ENCODE results near the gene MAD1L1.

Gene MAD1L1

GRCh38 chr7:2211259-2211880, 21.4 kb downstream of the MAD1L1 start:
- Histone ChIP-seq H3K4me1 (ENCODE audit: control insufficient read depth, insufficient read depth, low read length, poor library complexity, severe bottlenecking) (no peaks in the 10 kb centered on the region), H3K27ac (ENCODE audit: insufficient read depth, low read length, poor library complexity, severe bottlenecking) (no peak overlapping the region), H3K4me3 (ENCODE audit: insufficient read depth, low read depth, low read length, poor library complexity, severe bottlenecking) (no peak overlapping the region), H3K27me3 (replicated peaks; ENCODE audit: control insufficient read depth, insufficient read depth, low read length, poor library complexity, severe bottlenecking) (no peaks in the 10 kb centered on the region), H3K36me3 (ENCODE audit: control insufficient read depth, insufficient read depth, low read length) (peaks cover 36% of the 10 kb centered on the region), H3K9me3 (ENCODE audit: control insufficient read depth, low read length) (no peaks in the 10 kb centered on the region)
- DNase-seq: no peak

GRCh38 chr7:2210551-2211258, 22.0 kb downstream of the MAD1L1 start:
- Histone ChIP-seq H3K4me3 (ENCODE audit: insufficient read depth, low read depth, low read length, poor library complexity, severe bottlenecking) (no peak overlapping the region), H3K27ac (ENCODE audit: insufficient read depth, low read length, poor library complexity, severe bottlenecking) (no peak overlapping the region), H3K4me1 (ENCODE audit: control insufficient read depth, insufficient read depth, low read length, poor library complexity, severe bottlenecking) (no peaks in the 10 kb centered on the region), H3K36me3 (ENCODE audit: control insufficient read depth, insufficient read depth, low read length) (peaks cover 29% of the 10 kb centered on the region), H3K27me3 (replicated peaks; ENCODE audit: control insufficient read depth, insufficient read depth, low read length, poor library complexity, severe bottlenecking) (no peaks in the 10 kb centered on the region), H3K9me3 (ENCODE audit: control insufficient read depth, low read length) (no peaks in the 10 kb centered on the region)
- no peak for DNase-seq

DNA sequence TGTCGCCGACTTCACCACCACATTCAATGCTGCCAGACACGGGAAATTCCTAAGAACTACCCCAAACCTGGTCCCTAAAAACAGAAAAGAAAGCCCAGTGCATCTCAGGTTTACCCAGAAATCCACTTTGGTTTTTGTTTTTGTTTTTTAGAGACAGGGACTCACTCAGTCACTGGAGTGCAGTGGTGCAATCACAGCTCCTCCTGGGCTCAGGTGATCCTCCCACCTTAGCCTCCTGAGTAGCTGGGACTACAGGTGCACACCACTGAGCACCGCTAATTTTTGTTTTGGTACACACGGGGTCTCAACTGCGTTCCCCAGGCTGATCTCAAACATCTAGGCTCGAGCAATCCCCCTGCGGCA, 22.8 kb downstream of the MAD1L1 start:
- H3K4me1 ChIP-seq (ENCODE audit: control insufficient read depth, insufficient read depth, low read length, poor library complexity, severe bottlenecking): no peaks in the 10 kb centered on the region
- H3K9me3 ChIP-seq (ENCODE audit: control insufficient read depth, low read length): no peaks in the 10 kb centered on the region
- H3K4me3 ChIP-seq (ENCODE audit: insufficient read depth, low read depth, low read length, poor library complexity, severe bottlenecking): no peak overlapping the region
- no peak for DNase-seq
- H3K27ac ChIP-seq (ENCODE audit: insufficient read depth, low read length, poor library complexity, severe bottlenecking): no peak overlapping the region
- no peaks in the 10 kb centered on the region for H3K27me3 ChIP-seq (replicated peaks; ENCODE audit: control insufficient read depth, insufficient read depth, low read length, poor library complexity, severe bottlenecking)
- peaks cover 26% of the 10 kb centered on the region for H3K36me3 ChIP-seq (ENCODE audit: control insufficient read depth, insufficient read depth, low read length)

DNA sequence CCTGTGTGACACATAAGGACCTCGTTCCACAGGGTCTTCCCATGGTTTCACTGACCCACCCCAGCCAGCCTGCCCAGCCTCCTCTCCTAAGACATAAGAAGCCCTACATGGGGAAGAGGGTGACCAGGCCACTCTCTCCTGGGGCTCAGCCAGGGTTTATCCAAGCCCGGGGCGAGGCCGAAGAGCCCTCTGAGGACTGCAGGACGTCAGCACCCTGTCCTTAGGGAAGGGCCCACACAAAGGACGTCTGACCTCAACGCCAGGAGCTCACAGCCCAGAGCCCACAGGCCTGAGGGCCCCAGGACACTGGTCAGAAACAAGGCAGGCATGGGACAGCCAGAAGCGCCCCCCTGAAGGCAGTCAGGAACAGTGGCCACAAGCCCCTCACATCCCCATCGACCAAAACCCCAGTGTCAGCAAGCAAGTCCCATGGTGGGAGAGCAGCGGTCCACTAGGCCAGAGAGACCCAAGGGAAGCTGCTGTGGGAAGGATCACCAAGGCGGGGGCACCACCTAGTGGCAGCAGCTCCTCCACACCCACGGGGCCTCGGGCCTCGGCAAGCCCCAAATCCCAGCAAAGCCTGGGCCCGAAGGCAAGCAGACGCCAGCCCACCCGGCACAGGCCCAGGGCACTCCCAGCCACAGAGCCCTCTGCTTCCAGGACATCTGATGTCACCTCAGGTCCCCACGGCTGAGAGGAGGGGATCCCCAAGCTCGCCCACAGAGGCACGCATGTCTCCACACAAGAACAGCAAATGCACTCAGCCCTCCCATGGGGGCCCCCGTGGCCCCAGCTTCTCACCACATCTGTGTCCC, 23.4 kb downstream of the MAD1L1 start:
- DNase-seq: peak in 1 of 3 donors; percentile 12
- H3K4me3 ChIP-seq (ENCODE audit: insufficient read depth, low read depth, low read length, poor library complexity, severe bottlenecking): no peak overlapping the region
- H3K36me3 ChIP-seq (ENCODE audit: control insufficient read depth, insufficient read depth, low read length): peaks cover 26% of the 10 kb centered on the region
- H3K4me1 ChIP-seq (ENCODE audit: control insufficient read depth, insufficient read depth, low read length, poor library complexity, severe bottlenecking): no peaks in the 10 kb centered on the region
- H3K27ac ChIP-seq (ENCODE audit: insufficient read depth, low read length, poor library complexity, severe bottlenecking): no peak overlapping the region
- H3K9me3 ChIP-seq (ENCODE audit: control insufficient read depth, low read length): no peaks in the 10 kb centered on the region
- no peaks in the 10 kb centered on the region for H3K27me3 ChIP-seq (replicated peaks; ENCODE audit: control insufficient read depth, insufficient read depth, low read length, poor library complexity, severe bottlenecking)

GRCh38 chr7:2208712-2209111, 24.0 kb downstream of the MAD1L1 start:
- no peak for DNase-seq
- H3K36me3 ChIP-seq (ENCODE audit: control insufficient read depth, insufficient read depth, low read length): peaks cover 24% of the 10 kb centered on the region
- no peaks in the 10 kb centered on the region for H3K9me3 ChIP-seq (ENCODE audit: control insufficient read depth, low read length)
- no peak overlapping the region for H3K4me3 ChIP-seq (ENCODE audit: insufficient read depth, low read depth, low read length, poor library complexity, severe bottlenecking)
- no peak overlapping the region for H3K27ac ChIP-seq (ENCODE audit: insufficient read depth, low read length, poor library complexity, severe bottlenecking)
- H3K27me3 ChIP-seq (replicated peaks; ENCODE audit: control insufficient read depth, insufficient read depth, low read length, poor library complexity, severe bottlenecking): no peaks in the 10 kb centered on the region
- H3K4me1 ChIP-seq (ENCODE audit: control insufficient read depth, insufficient read depth, low read length, poor library complexity, severe bottlenecking): no peaks in the 10 kb centered on the region

DNA sequence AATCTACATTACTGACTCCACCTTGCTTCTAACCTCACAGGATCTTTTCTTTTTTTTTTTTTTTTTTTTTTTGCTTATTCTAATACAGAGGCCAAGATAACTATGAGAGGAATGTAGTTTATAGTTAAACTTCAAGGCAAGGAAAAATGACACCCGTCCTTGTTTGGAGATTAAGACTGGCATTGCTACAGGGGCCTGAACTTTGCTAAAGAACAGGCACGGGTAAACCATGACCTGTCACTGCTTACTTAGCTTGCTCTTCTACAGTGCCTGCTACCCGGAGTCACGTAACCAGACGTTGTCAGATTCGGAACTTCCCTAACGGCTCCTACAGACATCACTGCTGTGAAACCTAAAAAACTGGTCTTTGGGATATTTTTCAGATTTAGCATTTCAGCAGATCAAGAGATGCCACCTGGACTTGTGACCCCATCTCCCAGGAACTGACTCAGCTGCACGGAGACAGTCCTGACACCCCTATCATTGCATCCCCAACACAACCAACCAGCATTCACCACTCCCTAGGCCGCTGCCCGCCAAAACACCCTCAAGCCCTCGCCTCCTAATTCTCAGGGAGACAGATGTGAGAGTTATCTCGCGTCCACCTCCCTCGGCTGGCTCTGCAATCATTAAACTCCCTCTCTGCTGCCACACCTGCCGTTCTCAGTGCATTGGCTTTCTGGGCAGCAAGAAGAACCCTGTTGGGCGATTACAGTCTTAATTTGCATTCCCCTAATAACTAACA, 27.5 kb downstream of the MAD1L1 start:
- Histone ChIP-seq H3K36me3 (ENCODE audit: control insufficient read depth, insufficient read depth, low read length) (peaks cover 16% of the 10 kb centered on the region), H3K4me1 (ENCODE audit: control insufficient read depth, insufficient read depth, low read length, poor library complexity, severe bottlenecking) (no peaks in the 10 kb centered on the region), H3K27ac (ENCODE audit: insufficient read depth, low read length, poor library complexity, severe bottlenecking) (no peak overlapping the region), H3K27me3 (replicated peaks; ENCODE audit: control insufficient read depth, insufficient read depth, low read length, poor library complexity, severe bottlenecking) (no peaks in the 10 kb centered on the region), H3K9me3 (ENCODE audit: control insufficient read depth, low read length) (no peaks in the 10 kb centered on the region), H3K4me3 (ENCODE audit: insufficient read depth, low read depth, low read length, poor library complexity, severe bottlenecking) (no peak overlapping the region)
- DNase-seq: no peak

GRCh38 chr7:2204446-2204845, 28.3 kb downstream of the MAD1L1 start:
- no peaks in the 10 kb centered on the region for H3K27me3 ChIP-seq (replicated peaks; ENCODE audit: control insufficient read depth, insufficient read depth, low read length, poor library complexity, severe bottlenecking)
- H3K4me1 ChIP-seq (ENCODE audit: control insufficient read depth, insufficient read depth, low read length, poor library complexity, severe bottlenecking): no peaks in the 10 kb centered on the region
- no peak for DNase-seq
- no peaks in the 10 kb centered on the region for H3K9me3 ChIP-seq (ENCODE audit: control insufficient read depth, low read length)
- no peak overlapping the region for H3K27ac ChIP-seq (ENCODE audit: insufficient read depth, low read length, poor library complexity, severe bottlenecking)
- peaks cover 21% of the 10 kb centered on the region for H3K36me3 ChIP-seq (ENCODE audit: control insufficient read depth, insufficient read depth, low read length)
- no peak overlapping the region for H3K4me3 ChIP-seq (ENCODE audit: insufficient read depth, low read depth, low read length, poor library complexity, severe bottlenecking)

DNA sequence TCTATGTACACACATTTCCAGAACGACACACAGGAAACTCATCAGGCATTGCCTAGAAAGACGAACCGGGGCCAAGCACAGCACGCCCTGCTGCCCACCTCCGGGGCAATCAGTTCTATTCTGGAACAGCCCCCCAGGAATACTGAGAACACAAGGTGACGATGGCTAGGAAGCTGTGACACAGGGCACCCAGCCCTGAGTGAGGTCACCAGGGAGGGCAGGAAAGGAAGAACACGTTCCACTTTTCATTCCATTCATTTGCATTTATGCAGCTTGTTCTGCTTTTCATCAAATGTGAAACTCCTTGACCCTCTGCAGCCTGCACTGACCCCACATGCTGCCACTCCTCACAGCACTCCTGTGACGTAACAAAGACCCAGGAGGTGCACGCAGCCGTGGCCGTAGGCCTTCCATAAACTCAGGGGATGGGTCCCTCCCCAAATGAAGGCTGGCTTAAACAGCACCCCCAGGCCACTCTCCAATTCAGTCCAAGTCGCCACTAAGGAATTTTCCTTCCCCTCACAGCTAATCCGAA, 28.9 kb downstream of the MAD1L1 start:
- no peak overlapping the region for H3K27ac ChIP-seq (ENCODE audit: insufficient read depth, low read length, poor library complexity, severe bottlenecking)
- H3K27me3 ChIP-seq (replicated peaks; ENCODE audit: control insufficient read depth, insufficient read depth, low read length, poor library complexity, severe bottlenecking): no peaks in the 10 kb centered on the region
- H3K9me3 ChIP-seq (ENCODE audit: control insufficient read depth, low read length): no peaks in the 10 kb centered on the region
- H3K36me3 ChIP-seq (ENCODE audit: control insufficient read depth, insufficient read depth, low read length): peaks cover 27% of the 10 kb centered on the region
- no peak overlapping the region for H3K4me3 ChIP-seq (ENCODE audit: insufficient read depth, low read depth, low read length, poor library complexity, severe bottlenecking)
- no peak for DNase-seq
- H3K4me1 ChIP-seq (ENCODE audit: control insufficient read depth, insufficient read depth, low read length, poor library complexity, severe bottlenecking): no peaks in the 10 kb centered on the region

GRCh38 chr7:2202901-2203765, 29.6 kb downstream of the MAD1L1 start:
- H3K36me3 ChIP-seq (ENCODE audit: control insufficient read depth, insufficient read depth, low read length): peaks cover 21% of the 10 kb centered on the region
- H3K4me1 ChIP-seq (ENCODE audit: control insufficient read depth, insufficient read depth, low read length, poor library complexity, severe bottlenecking): no peaks in the 10 kb centered on the region
- no peak overlapping the region for H3K27ac ChIP-seq (ENCODE audit: insufficient read depth, low read length, poor library complexity, severe bottlenecking)
- H3K27me3 ChIP-seq (replicated peaks; ENCODE audit: control insufficient read depth, insufficient read depth, low read length, poor library complexity, severe bottlenecking): no peaks in the 10 kb centered on the region
- no peaks in the 10 kb centered on the region for H3K9me3 ChIP-seq (ENCODE audit: control insufficient read depth, low read length)
- H3K4me3 ChIP-seq (ENCODE audit: insufficient read depth, low read depth, low read length, poor library complexity, severe bottlenecking): no peak overlapping the region
- no peak for DNase-seq

Data from effector memory CD4-positive, alpha-beta T cell (primary cell).